Nephron (organoid): ENCODE measurements around the gene LEPROT.

Experiments used
- H3K27ac Mint-ChIP-seq, 3 experiments: 2 replicates each; pipeline ENCODE4 v1.8.0; 2020; ENCODE audit warnings: mixed read lengths in 3 of 3, mild to moderate bottlenecking in 2 of 3, moderate library complexity in 1 of 3
- H3K27me3 Mint-ChIP-seq: 2 replicates; pipeline ENCODE4 v1.8.0; 2021; ENCODE audit warnings: low read depth, mild to moderate bottlenecking, moderate library complexity, mixed read lengths
- H3K36me3 Mint-ChIP-seq: 2 replicates; pipeline ENCODE4 v1.8.0; 2020; ENCODE audit warnings: low read depth, mixed read lengths
- H3K4me1 Mint-ChIP-seq: 2 replicates; pipeline ENCODE4 v1.8.0; 2020; ENCODE audit warnings: mixed read lengths
- H3K4me3 Mint-ChIP-seq, 3 experiments: 2 replicates each; pipeline ENCODE4 v1.8.0; 2020; ENCODE audit warnings: mild to moderate bottlenecking in 3 of 3, mixed read lengths in 3 of 3, moderate library complexity in 2 of 3
- H3K9me3 Mint-ChIP-seq: 2 replicates; pipeline ENCODE4 v1.8.0; 2020; ENCODE audit warnings: mixed read lengths
- TF ChIP-seq, protein P1 (sequence below), 3 experiments: fragments of 200-600 bp; sonication (generic); IDR thresholded peaks; one replicate each; pipeline ENCODE4 v1.5.0; 2021; ENCODE audit warnings: antibody characterized with exemption in 3 of 3; ENCODE audit not compliant: unreplicated experiment in 3 of 3

LEPROT gene

DNA sequence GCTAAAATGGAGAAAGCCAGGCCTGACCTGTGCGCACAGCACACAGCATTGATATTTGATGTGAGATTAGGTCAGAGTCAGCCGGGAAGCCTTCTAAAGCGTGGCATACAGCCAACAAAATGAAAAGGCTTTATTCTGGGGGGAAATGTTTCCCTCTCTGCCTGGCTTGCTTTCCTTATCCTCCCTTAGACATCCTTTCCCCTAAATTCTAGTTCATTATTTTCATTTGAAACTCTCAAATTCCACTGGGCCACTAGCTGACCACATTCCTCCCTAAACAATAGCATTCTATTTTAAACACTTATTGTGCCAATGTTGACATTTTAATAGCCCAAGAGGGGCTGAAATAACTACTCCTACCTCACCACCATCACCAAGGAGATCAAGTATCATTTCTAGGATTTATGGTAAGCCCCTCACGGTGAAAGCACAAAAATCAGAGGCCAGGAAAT, 49.4 kb downstream of the LEPROT start:
- Mint-ChIP-seq H3K27me3 (no peaks in the 10 kb centered on the region), H3K27ac (no peak overlapping the region), H3K4me3 (no peak overlapping the region), H3K4me1 (no peaks in the 10 kb centered on the region), H3K36me3 (peaks cover 7% of the 10 kb centered on the region), H3K9me3 (peaks cover 9% of the 10 kb centered on the region)
- TF ChIP-seq, protein P1, sequence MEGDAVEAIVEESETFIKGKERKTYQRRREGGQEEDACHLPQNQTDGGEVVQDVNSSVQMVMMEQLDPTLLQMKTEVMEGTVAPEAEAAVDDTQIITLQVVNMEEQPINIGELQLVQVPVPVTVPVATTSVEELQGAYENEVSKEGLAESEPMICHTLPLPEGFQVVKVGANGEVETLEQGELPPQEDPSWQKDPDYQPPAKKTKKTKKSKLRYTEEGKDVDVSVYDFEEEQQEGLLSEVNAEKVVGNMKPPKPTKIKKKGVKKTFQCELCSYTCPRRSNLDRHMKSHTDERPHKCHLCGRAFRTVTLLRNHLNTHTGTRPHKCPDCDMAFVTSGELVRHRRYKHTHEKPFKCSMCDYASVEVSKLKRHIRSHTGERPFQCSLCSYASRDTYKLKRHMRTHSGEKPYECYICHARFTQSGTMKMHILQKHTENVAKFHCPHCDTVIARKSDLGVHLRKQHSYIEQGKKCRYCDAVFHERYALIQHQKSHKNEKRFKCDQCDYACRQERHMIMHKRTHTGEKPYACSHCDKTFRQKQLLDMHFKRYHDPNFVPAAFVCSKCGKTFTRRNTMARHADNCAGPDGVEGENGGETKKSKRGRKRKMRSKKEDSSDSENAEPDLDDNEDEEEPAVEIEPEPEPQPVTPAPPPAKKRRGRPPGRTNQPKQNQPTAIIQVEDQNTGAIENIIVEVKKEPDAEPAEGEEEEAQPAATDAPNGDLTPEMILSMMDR (IDR thresholded peaks at IDR 0.05; ENCODE audit: unreplicated experiment in 3 of 3) = no peak

- Mint-ChIP-seq H3K36me3 (peaks cover 3% of the 10 kb centered on the region), H3K27me3 (no peaks in the 10 kb centered on the region), H3K9me3 (peaks cover 5% of the 10 kb centered on the region), H3K27ac (peak overlapping the region in 1 of 3 experiments; percentile 15), H3K4me1 (no peaks in the 10 kb centered on the region), H3K4me3 (no peak overlapping the region)
- TF ChIP-seq, protein P1 (IDR thresholded peaks at IDR 0.05; ENCODE audit: unreplicated experiment in 3 of 3) = no peak
Measured at GRCh38 chr1:65470766-65471165, 50.3 kb downstream of the LEPROT start.

GRCh38 chr1:65471213-65471833, 50.9 kb downstream of the LEPROT start:
- H3K27ac Mint-ChIP-seq = peak overlapping the region in 1 of 3 experiments; percentile 15
- no peaks in the 10 kb centered on the region for H3K4me1 Mint-ChIP-seq
- no peaks in the 10 kb centered on the region for H3K27me3 Mint-ChIP-seq
- TF ChIP-seq, protein P1 (IDR thresholded peaks at IDR 0.05; ENCODE audit: unreplicated experiment in 3 of 3) = no peak
- H3K4me3 Mint-ChIP-seq = no peak overlapping the region
- peaks cover 3% of the 10 kb centered on the region for H3K36me3 Mint-ChIP-seq
- peaks cover 4% of the 10 kb centered on the region for H3K9me3 Mint-ChIP-seq

DNA sequence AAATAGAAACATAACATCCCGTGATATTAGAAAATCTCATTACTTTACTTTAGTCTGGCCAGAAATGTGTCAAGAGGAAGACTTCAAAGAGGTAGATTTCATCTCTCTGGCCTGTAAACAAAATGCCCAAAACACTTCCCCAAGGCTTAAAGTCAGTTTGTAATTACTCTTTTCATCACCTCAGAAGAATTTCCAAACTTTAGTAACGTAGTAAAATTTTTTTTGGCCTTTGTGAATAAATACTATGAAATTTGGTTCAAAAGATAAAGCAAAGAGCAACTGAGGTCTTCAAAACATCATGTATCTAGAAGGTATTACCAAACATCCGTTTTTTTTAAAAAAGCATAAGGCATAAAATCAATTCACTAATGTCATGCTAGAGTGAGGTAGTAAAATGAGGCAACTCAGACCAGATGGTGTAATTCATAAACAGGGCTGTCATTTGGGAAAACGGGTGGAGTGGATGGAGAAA, 51.4 kb downstream of the LEPROT start:
- Mint-ChIP-seq H3K4me3 (no peak overlapping the region), H3K27ac (no peak overlapping the region), H3K4me1 (no peaks in the 10 kb centered on the region), H3K9me3 (no peaks in the 10 kb centered on the region), H3K27me3 (no peaks in the 10 kb centered on the region), H3K36me3 (no peaks in the 10 kb centered on the region)
- TF ChIP-seq, protein P1 (IDR thresholded peaks at IDR 0.05; ENCODE audit: unreplicated experiment in 3 of 3) = no peak

GRCh38 chr1:65476327-65476726, 55.9 kb downstream of the LEPROT start:
- Mint-ChIP-seq H3K4me1 (peaks cover 9% of the 10 kb centered on the region), H3K27ac (no peak overlapping the region), H3K9me3 (no peaks in the 10 kb centered on the region), H3K27me3 (no peaks in the 10 kb centered on the region), H3K36me3 (no peaks in the 10 kb centered on the region), H3K4me3 (no peak overlapping the region)
- TF ChIP-seq, protein P1 (IDR thresholded peaks at IDR 0.05; ENCODE audit: unreplicated experiment in 3 of 3) = no peak
